Measurements from ENCODE around the gene MROH7. TPM values are rescaled to one million over a fixed set of nuclear protein-coding genes. Genes with fewer than 3 reads are reported as not detected.

The MROH7 gene
- total and polyA plus RNA-seq, 2 of the 13 experiments (the other 11 are each of a cell fraction or from before 2014, with no cell fraction given): 0.09 TPM

DNA sequence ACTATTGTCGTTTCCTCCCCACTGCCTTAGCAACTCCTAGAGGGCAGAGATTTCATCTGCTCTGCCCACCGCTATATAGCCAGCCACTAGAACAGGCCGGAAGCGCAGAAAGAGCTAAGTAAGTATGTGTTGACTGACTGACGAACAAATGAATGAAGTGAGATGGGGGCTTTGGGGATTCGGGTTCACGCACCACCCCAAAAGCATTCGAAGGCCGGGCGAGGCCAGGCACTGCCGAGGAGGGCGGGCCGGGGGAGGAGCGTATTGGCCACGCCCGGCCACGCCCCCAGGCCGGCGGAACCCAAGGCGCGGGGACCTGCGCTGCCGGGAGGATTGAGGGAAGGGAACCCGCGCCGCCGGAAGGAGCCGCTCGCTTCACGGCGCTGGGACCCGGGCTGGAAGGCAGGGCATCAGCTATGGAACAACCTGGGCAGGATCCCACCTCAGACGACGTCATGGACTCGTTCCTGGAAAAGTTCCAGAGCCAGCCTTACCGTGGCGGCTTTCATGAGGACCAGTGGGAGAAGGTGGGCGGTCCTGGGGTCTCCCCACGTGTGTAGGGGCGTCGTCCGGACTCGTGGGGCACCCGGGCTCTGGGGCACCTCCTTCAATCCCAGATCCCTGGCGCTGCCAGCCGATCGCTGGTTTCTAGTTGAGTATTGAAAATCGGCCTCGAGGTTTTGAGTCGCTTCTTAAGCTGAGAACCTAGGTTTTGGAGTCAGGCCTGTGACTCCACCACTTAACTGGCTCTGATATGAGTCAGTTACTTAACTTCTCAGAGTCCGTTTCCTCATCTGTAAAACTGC lies 74.1 kb downstream of the MROH7 start, which contains the start of gene TTC4 (continued):
- TF ChIP-seq, protein P1, sequence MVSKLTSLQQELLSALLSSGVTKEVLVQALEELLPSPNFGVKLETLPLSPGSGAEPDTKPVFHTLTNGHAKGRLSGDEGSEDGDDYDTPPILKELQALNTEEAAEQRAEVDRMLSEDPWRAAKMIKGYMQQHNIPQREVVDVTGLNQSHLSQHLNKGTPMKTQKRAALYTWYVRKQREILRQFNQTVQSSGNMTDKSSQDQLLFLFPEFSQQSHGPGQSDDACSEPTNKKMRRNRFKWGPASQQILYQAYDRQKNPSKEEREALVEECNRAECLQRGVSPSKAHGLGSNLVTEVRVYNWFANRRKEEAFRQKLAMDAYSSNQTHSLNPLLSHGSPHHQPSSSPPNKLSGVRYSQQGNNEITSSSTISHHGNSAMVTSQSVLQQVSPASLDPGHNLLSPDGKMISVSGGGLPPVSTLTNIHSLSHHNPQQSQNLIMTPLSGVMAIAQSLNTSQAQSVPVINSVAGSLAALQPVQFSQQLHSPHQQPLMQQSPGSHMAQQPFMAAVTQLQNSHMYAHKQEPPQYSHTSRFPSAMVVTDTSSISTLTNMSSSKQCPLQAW (CRISPR knock-in tag; IDR thresholded peaks at IDR 0.05): peak; percentile 84
- TF ChIP-seq ZNF350 (CRISPR knock-in tag; IDR thresholded peaks at IDR 0.05; ENCODE audit: borderline replicate concordance, low read depth) (peak; percentile 93), SOX5 (CRISPR knock-in tag; IDR thresholded peaks at IDR 0.05; ENCODE audit: borderline replicate concordance) (peak; percentile 32; the same call in 1 of the 2 replicates), ZNF816 (CRISPR knock-in tag; IDR thresholded peaks at IDR 0.05; ENCODE audit: borderline replicate concordance) (no peak), XBP1 (CRISPR knock-in tag; IDR thresholded peaks at IDR 0.05) (no peak), ZNF850 (CRISPR knock-in tag; conservative IDR thresholded peaks at IDR 0.05) (no peak), MBD4 (IDR thresholded peaks at IDR 0.05; ENCODE audit: borderline replicate concordance, low read length) (no peak), ZNF292 (CRISPR knock-in tag; IDR thresholded peaks at IDR 0.05; ENCODE audit: borderline replicate concordance, low read depth) (peak; percentile 28; the same call in 1 of the 2 replicates), HNF4A (CRISPR knock-in tag; IDR thresholded peaks at IDR 0.05) (peak; percentile 26; the same call in 1 of the 2 replicates), ARNT (IDR thresholded peaks at IDR 0.05) (no peak), WIZ (CRISPR knock-in tag; IDR thresholded peaks at IDR 0.05) (0 out of 2 replicates have a peak, but pooled peaks have one; percentile 62), ZMAT3 (CRISPR knock-in tag; conservative IDR thresholded peaks at IDR 0.05) (peak; percentile 21; the same call in 1 of the 2 replicates), MED8 (CRISPR knock-in tag; IDR thresholded peaks at IDR 0.05; ENCODE audit: insufficient replicate concordance) (peak; percentile 50), KAT8 (CRISPR knock-in tag; IDR thresholded peaks at IDR 0.05) (peak; percentile 99), ZNF343 (CRISPR knock-in tag; IDR thresholded peaks at IDR 0.05) (peak; percentile 96), RFX5 (IDR thresholded peaks at IDR 0.05; ENCODE audit: low read depth, low read length) (no peak), SP2 (CRISPR knock-in tag; IDR thresholded peaks at IDR 0.05) (peak; percentile 65; the same call in 1 of the 2 replicates)
- TF ChIP-seq, protein P2, sequence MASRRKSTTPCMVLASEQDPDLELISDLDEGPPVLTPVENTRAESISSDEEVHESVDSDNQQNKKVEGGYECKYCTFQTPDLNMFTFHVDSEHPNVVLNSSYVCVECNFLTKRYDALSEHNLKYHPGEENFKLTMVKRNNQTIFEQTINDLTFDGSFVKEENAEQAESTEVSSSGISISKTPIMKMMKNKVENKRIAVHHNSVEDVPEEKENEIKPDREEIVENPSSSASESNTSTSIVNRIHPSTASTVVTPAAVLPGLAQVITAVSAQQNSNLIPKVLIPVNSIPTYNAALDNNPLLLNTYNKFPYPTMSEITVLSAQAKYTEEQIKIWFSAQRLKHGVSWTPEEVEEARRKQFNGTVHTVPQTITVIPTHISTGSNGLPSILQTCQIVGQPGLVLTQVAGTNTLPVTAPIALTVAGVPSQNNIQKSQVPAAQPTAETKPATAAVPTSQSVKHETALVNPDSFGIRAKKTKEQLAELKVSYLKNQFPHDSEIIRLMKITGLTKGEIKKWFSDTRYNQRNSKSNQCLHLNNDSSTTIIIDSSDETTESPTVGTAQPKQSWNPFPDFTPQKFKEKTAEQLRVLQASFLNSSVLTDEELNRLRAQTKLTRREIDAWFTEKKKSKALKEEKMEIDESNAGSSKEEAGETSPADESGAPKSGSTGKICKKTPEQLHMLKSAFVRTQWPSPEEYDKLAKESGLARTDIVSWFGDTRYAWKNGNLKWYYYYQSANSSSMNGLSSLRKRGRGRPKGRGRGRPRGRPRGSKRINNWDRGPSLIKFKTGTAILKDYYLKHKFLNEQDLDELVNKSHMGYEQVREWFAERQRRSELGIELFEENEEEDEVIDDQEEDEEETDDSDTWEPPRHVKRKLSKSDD (CRISPR knock-in tag; IDR thresholded peaks at IDR 0.05; ENCODE audit: low read depth): peak; percentile 72; the same call in 1 of the 2 replicates
- TF ChIP-seq, protein P3, sequence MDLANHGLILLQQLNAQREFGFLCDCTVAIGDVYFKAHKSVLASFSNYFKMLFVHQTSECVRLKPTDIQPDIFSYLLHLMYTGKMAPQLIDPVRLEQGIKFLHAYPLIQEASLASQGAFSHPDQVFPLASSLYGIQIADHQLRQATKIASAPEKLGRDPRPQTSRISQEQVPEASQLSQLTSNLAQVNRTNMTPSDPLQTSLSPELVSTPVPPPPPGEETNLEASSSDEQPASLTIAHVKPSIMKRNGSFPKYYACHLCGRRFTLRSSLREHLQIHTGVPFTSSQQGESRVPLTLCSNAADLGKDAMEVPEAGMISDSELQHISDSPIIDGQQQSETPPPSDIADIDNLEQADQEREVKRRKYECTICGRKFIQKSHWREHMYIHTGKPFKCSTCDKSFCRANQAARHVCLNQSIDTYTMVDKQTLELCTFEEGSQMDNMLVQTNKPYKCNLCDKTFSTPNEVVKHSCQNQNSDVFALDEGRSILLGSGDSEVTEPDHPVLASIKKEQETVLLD (CRISPR knock-in tag; IDR thresholded peaks at IDR 0.05; ENCODE audit: low read depth): 0 out of 2 replicates have a peak, but pooled peaks have one; percentile 60
- TF ChIP-seq, protein P4, sequence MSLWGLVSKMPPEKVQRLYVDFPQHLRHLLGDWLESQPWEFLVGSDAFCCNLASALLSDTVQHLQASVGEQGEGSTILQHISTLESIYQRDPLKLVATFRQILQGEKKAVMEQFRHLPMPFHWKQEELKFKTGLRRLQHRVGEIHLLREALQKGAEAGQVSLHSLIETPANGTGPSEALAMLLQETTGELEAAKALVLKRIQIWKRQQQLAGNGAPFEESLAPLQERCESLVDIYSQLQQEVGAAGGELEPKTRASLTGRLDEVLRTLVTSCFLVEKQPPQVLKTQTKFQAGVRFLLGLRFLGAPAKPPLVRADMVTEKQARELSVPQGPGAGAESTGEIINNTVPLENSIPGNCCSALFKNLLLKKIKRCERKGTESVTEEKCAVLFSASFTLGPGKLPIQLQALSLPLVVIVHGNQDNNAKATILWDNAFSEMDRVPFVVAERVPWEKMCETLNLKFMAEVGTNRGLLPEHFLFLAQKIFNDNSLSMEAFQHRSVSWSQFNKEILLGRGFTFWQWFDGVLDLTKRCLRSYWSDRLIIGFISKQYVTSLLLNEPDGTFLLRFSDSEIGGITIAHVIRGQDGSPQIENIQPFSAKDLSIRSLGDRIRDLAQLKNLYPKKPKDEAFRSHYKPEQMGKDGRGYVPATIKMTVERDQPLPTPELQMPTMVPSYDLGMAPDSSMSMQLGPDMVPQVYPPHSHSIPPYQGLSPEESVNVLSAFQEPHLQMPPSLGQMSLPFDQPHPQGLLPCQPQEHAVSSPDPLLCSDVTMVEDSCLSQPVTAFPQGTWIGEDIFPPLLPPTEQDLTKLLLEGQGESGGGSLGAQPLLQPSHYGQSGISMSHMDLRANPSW (CRISPR knock-in tag; IDR thresholded peaks at IDR 0.05; ENCODE audit: borderline replicate concordance): peak; percentile 66; the same call in 1 of the 2 replicates

Measured in HepG2 (cell line).